HG02588 (cell line): Measurements from ENCODE around the gene MAP3K7CL.
"Not testable (repeated sequence)": the region's sequence is repeated elsewhere in the genome, so short reads cannot be mapped to it uniquely, and the experiment has no call there.

ENCODE experiments used
- ATAC-seq: cut with Tn5 transposase; IDR thresholded peaks from one replicate; pipeline ENCODE4 v1.9.1; 2021; ENCODE audit warnings: mild to moderate bottlenecking, moderate library complexity; ENCODE audit not compliant: unreplicated experiment

Gene MAP3K7CL

DNA sequence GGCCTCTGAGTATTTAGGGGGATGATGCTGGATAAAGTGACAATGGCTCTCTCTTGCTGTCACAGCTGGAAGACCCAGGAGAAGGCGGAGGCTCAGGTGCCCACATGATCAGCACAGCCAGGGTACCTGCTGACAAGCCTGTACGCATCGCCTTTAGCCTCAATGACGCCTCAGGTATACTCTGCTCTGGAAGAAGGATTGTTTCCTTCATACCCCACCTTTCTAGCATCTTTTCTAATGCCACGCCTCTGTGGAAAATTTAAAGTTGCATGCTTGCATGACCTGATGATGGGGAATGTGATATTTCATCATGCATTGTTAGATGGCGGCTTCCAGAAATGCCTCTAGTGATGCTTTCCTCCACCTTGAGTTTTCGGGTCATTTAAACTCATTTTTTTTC, 2.8 kb downstream of the MAP3K7CL start:
- no peak for ATAC-seq

DNA sequence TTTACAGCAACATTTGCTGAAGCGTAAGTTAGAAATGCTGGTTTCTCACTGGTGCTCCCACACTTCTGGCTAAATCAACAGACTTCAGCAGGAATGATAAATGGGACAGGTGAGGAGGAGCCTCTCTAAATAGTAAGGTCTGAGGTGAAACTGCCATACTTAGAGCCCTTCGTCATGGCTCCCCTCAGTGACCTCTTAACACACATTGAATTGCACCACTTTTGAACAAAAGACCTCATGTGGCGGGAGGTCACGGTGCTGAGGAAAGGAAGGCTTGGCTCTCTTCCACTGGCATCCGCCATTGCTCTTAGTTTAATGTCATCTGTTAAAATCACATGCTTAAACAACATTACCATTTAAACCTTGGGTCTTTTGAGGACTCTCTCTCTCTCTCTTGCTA, 3.4 kb downstream of the MAP3K7CL start:
- no peak for ATAC-seq

DNA sequence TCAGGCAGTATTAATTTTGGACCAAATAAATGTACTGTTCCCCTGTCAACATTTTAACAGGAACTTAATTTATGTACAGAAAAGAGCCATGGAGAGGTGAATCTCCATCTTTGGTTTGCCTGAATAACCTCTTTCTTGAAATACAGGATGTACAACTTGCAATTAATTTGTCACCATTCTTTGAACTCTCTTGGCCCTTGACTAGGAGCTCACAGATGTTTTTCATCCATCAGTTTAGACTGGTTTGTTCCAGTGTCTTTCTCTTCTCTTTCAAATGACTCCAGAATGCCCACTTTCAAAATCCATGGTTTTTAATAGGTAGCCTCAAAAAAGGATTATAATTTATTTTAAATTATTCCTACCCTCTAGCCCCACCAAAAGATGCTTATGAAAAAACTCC, 5.0 kb downstream of the MAP3K7CL start:
- no peak for ATAC-seq

DNA sequence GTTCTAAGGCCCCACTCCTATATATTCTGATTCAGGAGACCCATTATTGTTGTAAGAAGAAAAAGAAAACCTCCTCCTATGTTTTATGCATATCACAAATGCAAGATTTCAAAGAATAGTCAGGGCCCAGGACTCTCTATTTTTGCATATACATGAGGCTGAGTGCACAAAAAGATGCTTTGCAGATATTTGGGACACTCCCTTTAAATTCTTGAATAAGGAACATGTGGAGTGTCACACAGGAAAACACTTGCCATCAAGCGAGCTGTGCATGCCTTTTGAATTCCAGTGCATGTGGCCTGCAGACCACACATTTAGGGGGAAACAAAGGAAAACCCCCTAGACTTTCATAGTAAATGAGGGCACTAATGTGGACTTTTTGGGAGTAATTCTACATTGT, 5.6 kb downstream of the MAP3K7CL start:
- ATAC-seq = no peak

DNA sequence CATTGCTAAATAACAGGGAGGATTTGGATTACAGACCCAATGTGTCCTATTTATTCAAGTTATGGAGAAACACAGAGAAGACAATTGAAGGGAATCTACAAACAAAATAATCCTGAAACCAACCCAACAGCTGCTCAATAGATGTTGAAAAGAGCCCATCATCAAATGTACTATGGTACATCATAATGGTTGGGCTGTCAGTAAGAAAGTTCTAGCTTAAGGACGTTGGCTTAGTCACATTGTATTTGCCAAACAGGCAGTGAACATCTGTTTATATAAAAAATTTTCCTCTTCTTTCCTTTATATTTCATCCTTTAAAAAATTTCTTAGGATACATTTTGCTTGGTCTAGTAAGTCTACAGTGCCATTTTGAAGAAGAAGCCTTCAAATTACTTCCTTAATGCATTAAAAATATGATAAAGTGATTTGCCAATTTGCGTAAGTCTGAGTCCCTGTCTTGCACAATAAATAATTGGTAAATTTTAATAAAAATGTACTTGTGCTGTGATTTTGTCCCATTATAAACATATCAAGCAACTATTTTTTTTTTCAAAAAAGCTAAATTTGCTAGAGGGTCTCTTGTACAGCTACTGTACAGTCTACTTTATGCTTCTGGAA, 14.4 kb downstream of the MAP3K7CL start:
- no peak for ATAC-seq

DNA sequence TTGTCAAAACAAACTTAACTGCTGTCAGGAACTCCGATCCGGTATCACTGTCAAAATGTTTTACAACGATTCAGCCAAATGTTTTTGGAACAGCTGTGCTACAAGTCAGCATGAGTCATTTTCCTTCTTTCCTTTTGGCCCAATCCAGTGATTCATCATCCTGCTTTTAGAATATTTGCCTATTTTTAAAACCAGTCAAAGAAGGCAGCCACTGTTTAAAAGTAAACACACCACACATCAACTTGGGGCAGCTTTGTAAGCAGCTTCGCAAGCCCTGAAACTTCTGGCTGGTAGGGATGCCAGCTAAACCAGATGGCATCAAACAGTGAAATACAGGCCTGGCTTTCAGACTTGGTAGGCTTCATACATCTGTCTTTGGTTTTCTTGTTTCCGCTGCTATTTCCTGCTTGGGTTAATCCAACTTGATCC, 14.9 kb downstream of the MAP3K7CL start:
- no peak for ATAC-seq

DNA sequence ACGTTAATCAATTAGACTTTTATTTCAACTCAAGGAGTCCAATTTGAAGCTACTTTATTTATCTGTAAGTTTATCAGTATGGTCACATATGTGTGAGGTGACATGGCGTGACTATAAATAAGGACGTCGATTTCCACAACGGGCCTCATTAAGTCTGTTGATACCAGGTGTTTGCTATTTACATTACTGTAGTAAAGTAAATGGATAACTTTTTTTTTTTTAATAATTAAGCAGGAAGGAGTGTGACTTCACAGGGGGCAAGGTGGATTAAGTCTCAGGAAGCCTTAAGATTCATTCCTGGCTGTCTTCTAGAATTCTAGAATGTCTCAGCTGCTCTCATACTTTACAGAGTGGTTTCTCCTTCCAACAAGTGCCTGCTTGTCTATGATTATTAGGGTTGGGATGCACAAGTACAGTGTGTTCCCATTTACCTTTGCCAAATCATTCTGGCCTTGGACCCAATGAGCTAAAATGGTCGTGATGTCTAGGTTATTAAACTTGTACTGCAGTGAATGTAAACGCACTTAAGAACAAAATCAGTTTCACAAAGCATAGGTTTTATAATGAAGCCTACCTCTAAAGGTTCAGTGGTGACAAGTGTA, 15.5 kb downstream of the MAP3K7CL start:
- no peak for ATAC-seq

DNA sequence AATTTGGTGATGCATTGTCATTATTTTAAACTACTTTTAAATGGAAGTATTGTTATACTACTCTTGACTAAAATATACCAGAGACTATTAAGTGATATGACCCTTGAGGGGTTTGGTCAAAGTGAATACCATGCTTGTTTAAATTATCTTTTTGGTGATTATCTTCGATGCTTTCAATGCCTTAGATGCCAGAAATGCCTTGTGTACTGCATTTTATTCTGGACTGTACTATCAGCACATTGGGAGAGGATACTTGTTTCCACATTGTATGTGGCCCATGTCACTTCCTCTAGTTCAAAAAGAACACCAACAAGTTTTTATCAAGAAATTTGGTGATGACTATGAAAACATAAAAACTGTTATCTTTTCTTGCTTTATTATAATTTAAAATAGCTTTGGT, 16.3 kb downstream of the MAP3K7CL start:
- no peak for ATAC-seq

DNA sequence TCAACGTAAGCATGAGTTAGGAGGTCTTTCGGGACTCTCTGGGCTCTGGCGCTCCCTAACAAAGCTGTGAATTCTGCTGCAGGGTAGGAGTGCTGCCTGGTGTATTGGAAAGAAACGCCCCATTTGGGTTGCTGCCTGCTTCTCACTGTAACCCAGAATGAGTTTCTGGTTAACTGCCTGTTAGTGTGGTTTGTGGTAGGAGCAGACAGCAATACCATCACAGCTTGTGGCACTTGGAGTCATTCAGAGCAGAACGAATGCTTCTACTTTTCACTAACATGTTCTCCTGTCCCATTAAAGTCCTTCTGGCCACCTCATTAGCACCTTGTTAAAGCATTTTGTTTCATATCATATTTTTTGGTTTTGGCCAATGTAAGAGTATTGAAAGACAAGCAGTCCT, 18.1 kb downstream of the MAP3K7CL start:
- no peak for ATAC-seq

DNA sequence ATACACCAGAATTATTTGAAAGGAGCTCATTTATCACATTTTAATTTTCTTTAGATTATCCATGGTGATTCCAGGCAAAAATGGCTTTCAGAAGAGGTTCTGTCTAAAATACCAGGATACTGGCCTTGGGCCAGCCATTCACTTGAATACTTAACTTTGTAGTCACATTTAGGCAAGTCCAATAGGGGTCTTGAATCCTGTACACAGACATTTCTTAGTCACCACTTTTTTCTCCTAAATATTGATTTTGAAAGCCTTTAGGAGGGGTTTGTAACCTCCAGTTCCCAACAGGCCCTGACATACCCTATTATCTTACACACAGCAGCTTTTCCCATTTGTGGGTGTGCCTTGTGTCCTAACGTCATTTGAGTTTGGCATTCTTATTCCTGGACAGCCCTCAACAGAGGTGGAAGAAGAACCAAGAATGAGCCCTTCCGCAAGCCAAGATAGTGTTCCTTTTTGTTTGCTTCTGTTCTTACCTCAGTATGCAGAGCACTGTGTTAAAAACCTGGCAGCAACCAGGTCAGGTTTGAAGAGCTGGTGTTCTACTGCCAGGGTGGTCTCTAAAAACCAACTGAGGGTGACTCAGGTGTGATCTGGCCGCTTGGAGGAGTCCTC, 19.5 kb downstream of the MAP3K7CL start:
- ATAC-seq = no peak

DNA sequence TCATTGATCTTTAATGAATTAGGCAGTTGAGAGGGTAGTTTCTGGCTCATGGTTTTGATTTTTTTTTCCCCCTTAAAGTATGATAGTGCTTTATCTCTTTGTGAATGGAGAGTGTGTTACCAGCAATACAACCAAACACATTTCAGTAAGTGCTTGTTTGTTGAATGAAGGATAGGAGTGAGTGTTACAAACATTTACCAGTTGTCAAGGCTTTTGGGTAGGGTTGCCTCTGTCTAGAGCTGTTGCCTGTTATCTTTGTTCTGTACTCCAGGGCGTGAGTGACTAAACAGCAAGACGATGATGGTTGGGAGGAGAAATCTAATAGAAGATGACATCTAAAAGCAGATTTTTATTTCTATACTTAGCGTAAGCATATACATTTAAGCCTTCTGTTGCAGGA, 21.5 kb downstream of the MAP3K7CL start:
- ATAC-seq = no peak

DNA sequence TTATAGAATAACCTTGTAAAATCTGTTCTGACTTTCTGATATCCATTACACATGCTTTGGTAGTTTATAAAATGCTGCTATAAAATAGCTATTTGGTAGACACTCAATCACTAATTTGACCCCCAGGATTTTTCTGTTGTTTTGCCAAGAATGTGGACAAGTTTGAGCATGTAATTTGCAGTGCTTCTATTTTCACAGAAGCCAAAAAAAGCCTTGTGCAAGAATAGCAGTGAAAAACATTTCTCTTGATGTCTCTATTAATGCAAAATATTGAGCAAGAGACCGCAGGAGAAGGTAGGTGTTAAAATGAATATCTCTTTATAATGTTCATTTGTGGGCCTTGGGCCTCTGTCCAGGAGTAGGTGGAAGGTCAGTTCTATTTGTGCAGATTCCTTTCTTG, 22.5 kb downstream of the MAP3K7CL start:
- ATAC-seq = no peak

DNA sequence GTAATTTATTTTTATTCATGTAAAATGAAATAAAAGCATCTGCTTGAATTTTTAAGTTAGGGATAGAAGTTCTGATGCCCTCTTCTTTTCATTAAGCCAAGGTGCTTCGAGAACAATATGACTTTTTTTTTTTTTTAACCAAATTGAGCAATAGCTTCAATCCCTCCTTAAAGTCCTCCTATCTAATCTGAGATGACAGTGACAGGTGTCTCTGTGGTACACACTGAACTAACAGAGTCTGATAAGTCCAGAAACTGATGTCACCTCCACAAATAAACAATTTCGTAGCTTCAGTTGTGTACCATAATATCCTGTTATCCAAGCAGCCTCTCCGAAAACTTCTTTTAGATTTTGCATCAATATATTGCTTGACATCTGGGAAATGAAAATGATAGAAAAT, 23.8 kb downstream of the MAP3K7CL start:
- no peak for ATAC-seq

DNA sequence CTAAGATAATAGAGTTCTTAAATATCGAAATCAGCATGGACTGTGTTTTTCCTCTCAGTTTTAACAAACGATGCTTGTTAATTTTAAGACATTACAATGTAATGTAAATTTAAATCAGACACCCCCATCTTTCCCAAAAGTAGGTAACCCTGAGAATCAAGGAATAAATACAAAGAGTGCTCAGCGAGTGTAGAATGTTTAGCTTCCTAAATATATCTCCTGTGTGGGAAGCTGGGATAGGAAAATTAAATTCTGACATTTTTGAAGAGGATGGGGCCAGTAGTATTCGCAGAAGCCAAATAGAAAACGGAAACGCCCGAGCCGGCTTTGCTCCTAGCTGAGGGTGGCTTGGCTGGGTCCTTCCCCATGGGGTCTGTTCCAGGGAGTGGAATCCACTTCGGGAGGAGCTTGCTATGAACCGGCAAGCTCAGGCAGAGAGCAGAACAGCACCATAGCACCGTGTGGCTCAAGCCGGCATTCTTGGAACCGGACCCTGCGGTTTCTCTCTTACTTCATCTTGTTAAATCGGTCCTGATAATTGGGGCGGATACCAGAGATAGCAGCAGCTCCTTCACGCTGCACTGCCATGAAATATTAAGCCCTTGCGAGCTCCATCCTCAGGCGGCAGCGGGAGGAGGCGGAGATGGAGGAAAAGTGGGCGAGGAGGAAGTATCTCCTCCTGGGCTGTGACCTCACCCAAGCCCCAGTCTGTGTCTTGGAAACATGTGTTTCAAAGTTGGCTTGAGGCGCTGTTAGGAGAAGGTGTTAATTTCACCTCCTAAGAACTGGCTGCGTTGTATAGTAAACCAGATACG, 24.9 kb downstream of the MAP3K7CL start:
- no peak for ATAC-seq

DNA sequence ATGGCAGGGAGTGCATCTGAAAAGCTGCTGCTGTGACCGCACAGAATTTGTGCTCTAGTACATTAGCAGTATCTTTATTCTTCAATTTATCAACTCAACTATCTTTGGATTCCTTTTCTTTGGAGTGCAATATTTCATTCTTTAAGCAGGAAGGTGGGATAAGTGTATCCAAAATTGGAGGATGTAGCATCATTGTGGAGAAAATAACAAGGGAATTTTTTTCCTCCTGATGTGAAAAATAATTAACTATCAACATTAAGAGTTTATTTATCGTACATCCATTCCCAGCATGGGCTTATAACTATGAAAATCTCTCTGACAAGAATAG, 25.5 kb downstream of the MAP3K7CL start:
- ATAC-seq = no peak

DNA sequence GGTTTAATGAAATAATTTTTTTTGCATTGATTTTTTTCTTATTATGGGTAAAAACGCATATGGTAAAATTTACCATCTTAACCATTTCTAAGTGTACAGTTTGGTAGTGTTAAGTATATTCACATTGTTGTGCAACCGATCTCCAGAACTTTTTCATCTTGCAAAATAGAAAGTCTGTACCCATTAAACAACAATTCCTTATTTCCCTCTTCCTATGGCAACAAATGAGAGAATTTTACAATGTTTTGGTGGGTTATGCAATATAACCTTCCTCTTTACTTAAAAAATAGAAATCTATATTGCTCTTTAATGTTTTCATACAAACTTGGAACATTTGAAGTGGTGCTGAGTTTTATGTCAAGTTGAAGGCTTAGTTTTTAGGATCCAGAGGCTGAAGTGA, 26.6 kb downstream of the MAP3K7CL start:
- ATAC-seq = no peak

DNA sequence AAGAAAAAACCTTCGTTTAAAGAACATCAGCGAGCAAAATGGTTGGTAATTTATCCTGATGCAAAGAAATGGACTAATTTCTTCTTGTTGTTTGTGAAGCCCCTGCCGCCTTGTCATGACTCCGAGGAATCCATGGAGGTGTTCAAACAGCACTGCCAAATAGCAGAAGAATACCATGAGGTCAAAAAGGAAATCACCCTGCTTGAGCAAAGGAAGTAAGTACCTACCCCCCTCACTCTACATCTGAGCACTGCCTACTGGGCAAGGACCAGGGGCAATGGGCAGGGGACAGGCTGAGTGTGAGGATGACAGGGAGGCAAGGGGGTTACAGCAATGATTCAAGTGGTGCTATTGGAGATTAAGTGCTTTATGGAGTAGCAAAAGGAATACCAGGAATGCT, 29.4 kb downstream of the MAP3K7CL start:
- no peak for ATAC-seq

DNA sequence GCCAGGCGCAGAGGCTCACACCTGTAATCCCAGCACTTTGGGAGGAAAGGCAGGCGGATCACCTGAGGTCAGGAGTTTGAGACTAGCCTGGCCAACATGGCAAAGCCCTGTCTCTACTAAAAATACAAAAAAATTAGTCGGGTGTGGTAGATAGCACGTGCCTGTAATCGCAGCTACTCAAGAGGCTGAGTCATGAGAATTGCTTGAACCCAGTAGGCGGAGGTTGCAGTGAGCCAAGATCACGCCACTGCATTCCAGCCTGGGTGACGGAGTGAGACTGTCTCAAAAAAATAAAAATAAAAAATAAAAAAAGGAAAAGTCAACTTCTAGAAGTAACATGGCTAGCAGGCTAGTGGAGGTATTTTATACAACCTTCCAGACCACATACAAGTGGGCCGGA, 32.4 kb downstream of the MAP3K7CL start:
- ATAC-seq = not testable (repeated sequence)

DNA sequence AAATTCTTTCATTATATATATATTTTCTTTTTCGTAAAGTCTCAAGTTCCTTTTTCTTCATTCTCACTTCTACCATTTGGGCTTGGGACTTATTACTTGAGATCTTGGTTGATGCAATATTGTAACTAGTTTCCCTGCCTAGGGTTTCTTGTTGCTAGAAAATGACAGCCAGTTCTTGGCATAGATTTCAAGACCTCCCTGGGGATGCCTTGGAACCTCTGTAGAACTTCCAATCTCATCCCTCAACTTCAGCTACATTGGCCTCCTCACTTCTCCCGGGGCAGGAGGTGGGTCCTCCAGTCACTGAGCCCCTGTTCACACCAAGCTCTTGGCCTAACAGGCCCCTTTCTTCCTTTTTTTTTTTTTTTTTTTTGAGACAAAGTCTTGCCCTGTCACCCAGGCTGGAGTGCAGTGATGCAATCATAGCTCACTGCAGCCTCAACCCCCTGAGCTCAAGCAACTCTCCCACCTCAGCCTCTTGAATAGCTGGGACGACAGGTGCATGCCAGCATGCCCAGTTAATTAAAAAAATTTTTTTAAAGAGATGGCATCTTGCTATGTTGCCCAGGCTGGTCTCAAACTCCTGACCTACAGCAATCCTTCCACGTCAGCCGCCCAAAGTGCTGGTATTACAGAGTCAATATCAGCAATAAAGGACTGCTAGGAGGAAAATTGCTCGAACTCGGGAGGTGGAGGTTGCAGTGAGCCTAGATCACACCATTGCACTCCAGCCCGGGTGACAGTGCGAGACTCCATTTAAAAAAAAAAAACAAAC, 33.1 kb downstream of the MAP3K7CL start:
- ATAC-seq = no peak

DNA sequence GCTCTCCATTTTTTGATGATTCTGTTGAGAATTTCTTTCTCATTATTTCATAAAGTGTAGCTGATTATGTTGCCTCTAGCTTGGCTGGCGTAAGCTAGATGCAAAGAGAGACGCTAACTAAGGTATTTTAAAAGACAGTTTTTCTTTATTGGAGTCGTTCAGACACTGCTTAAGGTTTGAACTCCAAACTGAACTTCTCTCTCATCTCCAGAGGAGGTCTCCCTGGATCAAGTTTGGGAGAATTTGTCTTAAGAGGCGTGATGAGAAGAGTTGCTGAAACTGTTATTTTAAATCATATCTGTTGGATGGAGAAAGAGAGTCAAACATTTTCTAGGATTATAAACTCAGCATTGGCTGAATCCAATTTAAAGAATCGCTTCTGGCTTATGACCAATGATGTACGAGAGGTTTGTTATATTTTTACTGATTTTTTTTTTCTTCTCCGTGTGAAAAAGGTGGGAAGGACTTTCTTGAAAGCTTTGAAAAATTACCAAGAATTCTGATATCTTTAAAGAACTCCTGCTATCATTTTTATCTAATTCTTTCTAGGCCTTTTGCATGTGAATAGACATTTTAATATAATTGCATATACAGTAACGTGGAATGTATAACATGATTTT, 34.0 kb downstream of the MAP3K7CL start:
- no peak for ATAC-seq

DNA sequence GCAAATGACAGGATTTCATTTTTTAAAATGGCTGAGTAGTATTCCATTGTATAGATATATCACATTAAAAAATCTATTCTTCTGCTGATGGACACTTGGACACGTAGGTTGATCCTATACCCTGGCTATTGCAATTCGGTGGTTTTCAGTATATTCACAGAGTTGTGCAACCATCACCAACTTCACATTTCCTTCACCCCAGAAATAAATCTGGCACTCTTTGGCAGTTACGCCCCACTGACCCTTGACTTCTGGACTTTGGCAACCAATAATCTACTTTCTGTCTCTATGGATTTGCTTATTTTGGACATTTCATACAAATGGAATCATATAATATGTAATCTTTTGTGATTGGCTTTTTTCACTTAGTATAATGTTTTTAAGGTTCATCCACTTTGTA, 35.9 kb downstream of the MAP3K7CL start:
- ATAC-seq = no peak
